Fibroblast of pulmonary artery (primary cell): ENCODE results near the gene MGAT5.

Experiments used
- DNase-seq: peaks from one replicate; pipeline ENCODE4 v3.0.0-alpha.2; 2010; ENCODE audit warnings: low read depth
- H3K4me3 ChIP-seq: replicated peaks from 2 replicates; pipeline ENCODE4 v1.5.1; 2011; ENCODE audit warnings: low read depth, mild to moderate bottlenecking, control low read depth, low read length, moderate library complexity
- CTCF ChIP-seq: IDR thresholded peaks from 2 replicates; pipeline ENCODE4 v1.5.1; 2011; ENCODE audit warnings: mild to moderate bottlenecking, control low read depth, low read length, inconsistent platforms; ENCODE audit errors: missing control alignments

MGAT5 gene

GRCh38 chr2:134273256-134273983 lies 19.5 kb downstream of the MGAT5 start:
- TF ChIP-seq CTCF = no peak
- H3K4me3 ChIP-seq = no peak overlapping the region
- DNase-seq = no peak

- DNase-seq = no peak
- no peak for TF ChIP-seq CTCF
- H3K4me3 ChIP-seq = no peak overlapping the region
These were observed 20.2 kb downstream of the MGAT5 start for GRCh38 chr2:134274121-134274520.

- TF ChIP-seq CTCF = no peak
- no peak overlapping the region for H3K4me3 ChIP-seq
- DNase-seq = no peak
These were observed 21.4 kb downstream of the MGAT5 start for GRCh38 chr2:134275058-134275862.

- no peak for TF ChIP-seq CTCF
- H3K4me3 ChIP-seq = no peak overlapping the region
- no peak for DNase-seq
These were observed 22.7 kb downstream of the MGAT5 start for GRCh38 chr2:134276381-134277172.

- DNase-seq = no peak
- H3K4me3 ChIP-seq = no peak overlapping the region
- TF ChIP-seq CTCF = no peak
These were observed 23.4 kb downstream of the MGAT5 start for GRCh38 chr2:134277223-134277622.

- TF ChIP-seq CTCF = no peak
- H3K4me3 ChIP-seq = no peak overlapping the region
These were observed 24.7 kb downstream of the MGAT5 start for GRCh38 chr2:134278553-134278952.

More at GRCh38 chr2:134278553-134278952, 24.7 kb downstream of the MGAT5 start:
- no peak for DNase-seq
